Stimulated activated naive CD4-positive, alpha-beta T cell treated with Interleukin-2 at 50 U/mL for 16 hours (primary cell): ENCODE measurements around the gene RASSF4.
"Not testable (repeated sequence)": the region's sequence is repeated elsewhere in the genome, so short reads cannot be mapped to it uniquely, and the experiment has no call there.

Experiments
- DNase-seq: peaks from one replicate; lab custom pipeline; 2025; lab: John Stamatoyannopoulos, UW

The RASSF4 gene

GRCh38 chr10:45006276-45007030 lies 46.9 kb downstream of the RASSF4 start:
- no peak for DNase-seq

DNA sequence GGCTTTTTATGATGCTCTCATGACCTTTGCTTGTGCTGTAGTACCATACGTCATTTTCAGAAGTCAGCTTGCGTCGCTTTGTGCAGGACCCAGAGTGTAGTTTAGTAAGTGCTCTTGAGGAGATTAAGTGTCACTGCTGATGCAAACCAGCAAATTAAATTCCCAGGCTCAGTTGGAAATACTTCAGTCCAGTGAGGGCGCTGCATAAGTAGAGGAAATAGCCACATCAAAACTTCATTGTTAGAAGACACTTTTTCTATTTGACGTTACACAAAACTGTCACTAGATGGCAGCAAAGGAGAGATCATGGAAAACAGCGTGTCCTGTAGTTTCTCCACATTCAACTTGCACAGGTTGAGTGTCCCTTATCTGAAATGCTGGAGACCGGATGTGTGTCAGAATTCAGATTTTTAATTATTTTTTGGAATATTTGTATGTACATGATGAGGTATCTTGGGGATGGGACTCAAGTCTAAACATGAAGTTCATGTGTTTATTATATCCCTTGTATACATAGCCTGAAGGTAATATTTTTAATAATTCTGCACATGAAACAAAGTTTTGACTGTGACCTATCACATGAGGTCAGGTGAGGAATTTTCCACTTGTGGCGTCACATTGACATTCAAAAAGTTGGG lies 49.0 kb downstream of the RASSF4 start:
- no peak for DNase-seq

DNA sequence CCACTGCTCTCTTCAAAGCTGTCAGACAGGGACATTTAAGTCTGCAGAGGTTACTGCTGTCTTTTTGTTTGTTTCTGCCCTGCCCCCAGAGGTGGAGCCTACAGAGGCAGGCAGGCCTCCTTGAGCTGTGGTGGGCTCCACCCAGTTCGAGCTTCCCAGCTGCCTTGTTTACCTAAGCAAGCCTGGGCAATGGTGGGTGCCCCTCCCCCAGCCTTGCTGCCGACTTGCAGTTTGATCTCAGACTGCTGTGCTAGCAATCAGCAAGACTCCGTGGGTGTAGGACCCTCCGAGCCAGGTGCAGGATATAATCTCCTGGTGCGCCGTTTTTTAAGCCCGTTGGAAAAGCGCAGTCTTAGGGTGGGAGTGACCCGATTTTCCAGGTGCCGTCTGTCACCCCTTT lies 55.0 kb downstream of the RASSF4 start:
- not testable (repeated sequence) for DNase-seq

GRCh38 chr10:45015590-45015989 lies 56.0 kb downstream of the RASSF4 start:
- no peak for DNase-seq

DNA sequence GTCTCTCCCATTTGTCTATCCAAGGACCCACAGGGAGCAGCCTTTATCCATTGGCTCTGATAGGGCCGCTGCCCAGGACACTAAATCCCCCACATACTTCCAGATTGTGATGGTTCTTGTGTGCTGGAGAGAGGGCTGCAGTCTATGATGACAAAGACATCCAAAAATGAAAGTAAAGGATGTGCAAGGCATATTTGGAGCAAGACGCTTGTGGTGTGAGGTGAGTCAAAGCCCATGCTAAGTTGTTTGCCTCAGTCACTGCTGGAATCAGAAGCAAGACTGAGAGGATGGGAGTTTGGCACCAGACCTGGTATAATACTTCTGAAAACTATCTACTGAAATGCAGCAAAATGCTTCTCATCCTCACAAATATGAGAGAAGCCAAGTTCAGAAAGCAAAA lies 63.8 kb downstream of the RASSF4 start:
- no peak for DNase-seq

DNA sequence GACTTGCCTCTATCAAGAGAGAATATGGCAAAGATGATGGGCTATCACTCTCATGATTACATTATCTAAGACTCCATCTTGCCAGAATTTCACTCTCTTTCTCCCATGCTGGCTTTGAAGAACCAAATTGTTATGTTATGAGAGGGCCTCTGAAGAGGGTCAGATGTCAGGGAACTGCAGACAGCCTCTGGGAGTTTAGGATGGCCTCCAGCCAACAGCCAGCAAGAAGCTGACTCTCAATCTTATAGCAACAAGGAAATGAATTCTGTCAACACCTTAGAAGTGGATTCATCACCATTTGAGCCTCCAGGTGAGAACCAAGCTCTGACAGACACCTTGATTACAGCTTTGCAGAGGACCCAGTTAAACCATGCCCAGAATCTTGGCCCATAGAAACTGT lies 74.7 kb downstream of the RASSF4 start:
- DNase-seq: no peak

DNA sequence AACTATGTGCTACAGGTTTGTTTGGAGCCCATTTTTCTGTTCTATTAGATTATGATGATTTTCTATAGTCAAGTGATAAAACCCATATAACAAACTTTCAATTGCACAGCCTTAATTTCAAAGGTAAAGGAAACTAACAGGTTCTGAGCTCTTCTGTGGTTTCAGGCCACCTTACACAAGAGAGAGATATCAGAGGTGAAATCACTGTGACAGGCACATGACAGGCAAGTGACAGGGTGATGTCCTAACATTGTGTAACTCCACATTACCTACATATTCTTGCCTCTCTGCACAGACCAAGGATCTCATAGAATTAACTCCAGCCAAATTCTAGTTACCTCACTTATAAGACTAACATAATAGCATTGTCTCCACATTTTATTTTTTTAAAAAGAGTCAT lies 76.1 kb downstream of the RASSF4 start:
- no peak for DNase-seq

GRCh38 chr10:45040921-45041542 lies 81.4 kb downstream of the RASSF4 start:
- DNase-seq: no peak

- DNase-seq: no peak
Observed at GRCh38 chr10:45044290-45044689, 84.7 kb downstream of the RASSF4 start.
